Measurements from ENCODE around the gene GNAT1. TPM values are rescaled to one million over a fixed set of nuclear protein-coding genes. Genes with fewer than 3 reads are reported as not detected.

GNAT1 gene
- total and polyA plus RNA-seq, 2 of the 13 experiments (the other 11 are each of a cell fraction or from before 2014, with no cell fraction given), result 0.15 TPM; not detected in 1

GRCh38 chr3:50205413-50206276 lies 14.2 kb downstream of the GNAT1 start (continued):
- peak; percentile 16; the same call in 1 of the 2 replicates for TF ChIP-seq ELF1 (CRISPR knock-in tag; IDR thresholded peaks at IDR 0.05)
- no peak for TF ChIP-seq ZNF367 (CRISPR knock-in tag; IDR thresholded peaks at IDR 0.05; ENCODE audit: borderline replicate concordance)
- TF ChIP-seq RBM22 (optimal IDR thresholded peaks at IDR 0.05; ENCODE audit: low read length), result peak; percentile 29
- no peak for TF ChIP-seq DNMT3B (CRISPR knock-in tag; conservative IDR thresholded peaks at IDR 0.05)
- no peak for TF ChIP-seq KAT2B (IDR thresholded peaks at IDR 0.05; ENCODE audit: borderline replicate concordance, low read depth, low read length)
- 0 out of 2 replicates have a peak, but pooled peaks have one; percentile 39 for TF ChIP-seq ZBTB8A (CRISPR knock-in tag; IDR thresholded peaks at IDR 0.05; ENCODE audit: borderline replicate concordance, low read depth)
- TF ChIP-seq ZNF549 (CRISPR knock-in tag; IDR thresholded peaks at IDR 0.05), result no peak
- TF ChIP-seq PITX1 (CRISPR knock-in tag; IDR thresholded peaks at IDR 0.05), result peak; percentile 66; the same call in 1 of the 2 replicates
- no peak for TF ChIP-seq PHF5A (CRISPR knock-in tag; IDR thresholded peaks at IDR 0.05; ENCODE audit: low read depth, unreplicated experiment)
- TF ChIP-seq RXRB (CRISPR knock-in tag; IDR thresholded peaks at IDR 0.05; ENCODE audit: borderline replicate concordance), result no peak
- no peak for TF ChIP-seq STAG1 (CRISPR knock-in tag; IDR thresholded peaks at IDR 0.05)
- TF ChIP-seq NFIB (CRISPR knock-in tag; IDR thresholded peaks at IDR 0.05; ENCODE audit: borderline replicate concordance), result no peak
- peak; percentile 67; the same call in 1 of the 2 replicates for TF ChIP-seq ZFP91 (CRISPR knock-in tag; IDR thresholded peaks at IDR 0.05; ENCODE audit: borderline replicate concordance)
- 0 out of 4 replicates have a peak, but pooled peaks of 1 of the 2 experiments have one; percentile 15 for TF ChIP-seq ATF4 (CRISPR knock-in tag; IDR thresholded peaks at IDR 0.05)
- TF ChIP-seq FOXA1 (IDR thresholded peaks at IDR 0.05), result no peak
- peak; percentile 68 for TF ChIP-seq FOXA1 (CRISPR knock-in tag; IDR thresholded peaks at IDR 0.05)
- no peak for TF ChIP-seq IKZF4 (CRISPR knock-in tag; IDR thresholded peaks at IDR 0.05; ENCODE audit: borderline replicate concordance, low read depth, not compliant biosample characterization)
- no peak for TF ChIP-seq ZBTB7A (CRISPR knock-in tag; IDR thresholded peaks at IDR 0.05)
- peak; percentile 56; the same call in 1 of the 2 replicates for TF ChIP-seq PAXIP1 (CRISPR knock-in tag; conservative IDR thresholded peaks at IDR 0.05)
- TF ChIP-seq GPN1 (CRISPR knock-in tag; IDR thresholded peaks at IDR 0.05; ENCODE audit: borderline replicate concordance), result no peak
- TF ChIP-seq NR3C1 (CRISPR knock-in tag; IDR thresholded peaks at IDR 0.05), result no peak

Data from HepG2 (cell line).